A673 (cell line): ENCODE data around the gene LTBP4.

ENCODE experiments used
- EZH2 ChIP-seq: fragments of 200-600 bp; sonication (generic); IDR thresholded peaks from 2 replicates; pipeline ENCODE4 v1.6.1; 2017; ENCODE audit warnings: borderline replicate concordance, low read depth, mild to moderate bottlenecking, mixed read lengths, antibody characterized with exemption, low read length; ENCODE audit not compliant: poor library complexity, severe bottlenecking
- TF ChIP-seq, protein P1 (sequence below): fragments of 300-800, 200-600 bp; sonication (generic); conservative IDR thresholded peaks from 2 replicates; pipeline ENCODE4 v1.5.1; 2017; ENCODE audit warnings: low read depth, mild to moderate bottlenecking, antibody characterized with exemption, low read length, moderate library complexity, mixed read lengths

GRCh38 chr19:40616941-40617340 lies 15.8 kb downstream of the LTBP4 start:
- TF ChIP-seq, protein P1, sequence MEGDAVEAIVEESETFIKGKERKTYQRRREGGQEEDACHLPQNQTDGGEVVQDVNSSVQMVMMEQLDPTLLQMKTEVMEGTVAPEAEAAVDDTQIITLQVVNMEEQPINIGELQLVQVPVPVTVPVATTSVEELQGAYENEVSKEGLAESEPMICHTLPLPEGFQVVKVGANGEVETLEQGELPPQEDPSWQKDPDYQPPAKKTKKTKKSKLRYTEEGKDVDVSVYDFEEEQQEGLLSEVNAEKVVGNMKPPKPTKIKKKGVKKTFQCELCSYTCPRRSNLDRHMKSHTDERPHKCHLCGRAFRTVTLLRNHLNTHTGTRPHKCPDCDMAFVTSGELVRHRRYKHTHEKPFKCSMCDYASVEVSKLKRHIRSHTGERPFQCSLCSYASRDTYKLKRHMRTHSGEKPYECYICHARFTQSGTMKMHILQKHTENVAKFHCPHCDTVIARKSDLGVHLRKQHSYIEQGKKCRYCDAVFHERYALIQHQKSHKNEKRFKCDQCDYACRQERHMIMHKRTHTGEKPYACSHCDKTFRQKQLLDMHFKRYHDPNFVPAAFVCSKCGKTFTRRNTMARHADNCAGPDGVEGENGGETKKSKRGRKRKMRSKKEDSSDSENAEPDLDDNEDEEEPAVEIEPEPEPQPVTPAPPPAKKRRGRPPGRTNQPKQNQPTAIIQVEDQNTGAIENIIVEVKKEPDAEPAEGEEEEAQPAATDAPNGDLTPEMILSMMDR: no peak
- no peak for TF ChIP-seq EZH2
